ENCODE results near the gene CPNE2.

DNA sequence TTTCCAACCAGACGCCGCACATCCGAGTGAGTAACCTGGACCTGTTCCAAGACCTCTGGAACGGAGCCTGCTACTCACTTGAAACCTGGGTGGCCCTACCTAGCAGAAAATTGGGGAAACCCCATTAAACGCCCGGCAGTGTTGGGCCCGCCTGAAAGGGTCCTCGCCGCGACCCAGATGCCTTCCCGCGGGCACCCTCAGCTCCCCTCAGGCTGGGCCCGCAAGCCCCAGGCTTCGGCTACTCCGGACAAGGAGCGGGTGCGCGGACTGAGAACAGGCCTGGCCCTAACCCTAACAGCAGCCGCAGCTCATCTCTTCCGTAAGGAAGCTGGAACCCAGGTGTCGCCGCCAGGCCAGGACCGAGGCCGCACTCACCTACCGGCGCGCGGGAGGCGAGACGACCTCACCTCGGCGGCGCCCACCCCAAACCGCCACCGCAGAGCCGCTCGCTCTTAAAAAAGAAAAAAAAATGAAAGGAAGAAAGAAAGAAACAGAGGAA is 93.1 kb downstream of the CPNE2 start:
- no peak for TF ChIP-seq GATA3 (IDR thresholded peaks at IDR 0.05; ENCODE audit: low read depth, low read length)
- no peak for TF ChIP-seq GATA2 (IDR thresholded peaks at IDR 0.05; ENCODE audit: low read depth, low read length)

Data from SH-SY5Y (cell line).